ENCODE data around the gene SVEP1. TPM values are rescaled to one million over a fixed set of nuclear protein-coding genes. Genes with fewer than 3 reads are reported as not detected.

The SVEP1 gene
- total RNA-seq, 2 experiments from 2014 or later: not detected

- Histone ChIP-seq H3K9me2 (ENCODE audit: insufficient read depth, low read length) (no peaks in the 10 kb centered on the region), H3K4me2 (ENCODE audit: low read length) (no peak overlapping the region), H4K20me1 (ENCODE audit: insufficient read depth, low read length) (no peaks in the 10 kb centered on the region), H3K9me3 (ENCODE audit: low read length) (no peaks in the 10 kb centered on the region), H3K4me1 (ENCODE audit: insufficient read depth, low read length, poor library complexity, severe bottlenecking) (peaks cover 6% of the 10 kb centered on the region), H3K27ac (ENCODE audit: low read depth, low read length, poor library complexity, severe bottlenecking) (no peak overlapping the region), H3K36me3 (ENCODE audit: insufficient read depth, low read length) (no peaks in the 10 kb centered on the region), H3K4me3 (ENCODE audit: low read depth, low read length, poor library complexity, severe bottlenecking) (no peak overlapping the region), H2AFZ (ENCODE audit: low read length) (no peak overlapping the region), H3K79me2 (ENCODE audit: insufficient read depth, low read depth, low read length) (no peaks in the 10 kb centered on the region)
- intact Hi-C loops (cut with micrococcal nuclease; ENCODE audit: unreplicated experiment): no loop called here
- DNase-seq (ENCODE audit: low spot score): no peak
- TF ChIP-seq EZH2phosphoT487 (IDR thresholded peaks at IDR 0.05; ENCODE audit: borderline replicate concordance, low read depth, low read length): no peak
- TF ChIP-seq CTCF (conservative IDR thresholded peaks at IDR 0.05; ENCODE audit: low read length): no peak
- CTCF ChIA-PET (ENCODE audit: unreplicated experiment): no interaction called here
- POLR2A ChIA-PET: interaction anchor here (0.6 to 2.4 kb wide), 2 partner anchors 11 to 25 kb away, joined by 3 to 15 read pairs; no protein-coding TSS in a partner anchor
- BruUV-seq (replicated peaks): no TSS peak
Observed at GRCh38 chr9:110317911-110318310, 261.6 kb downstream of the SVEP1 start.

GRCh38 chr9:110316261-110317075, 263.1 kb downstream of the SVEP1 start:
- H3K27ac ChIP-seq (ENCODE audit: low read depth, low read length, poor library complexity, severe bottlenecking): no peak overlapping the region
- no peaks in the 10 kb centered on the region for H4K20me1 ChIP-seq (ENCODE audit: insufficient read depth, low read length)
- peaks cover 6% of the 10 kb centered on the region for H3K4me1 ChIP-seq (ENCODE audit: insufficient read depth, low read length, poor library complexity, severe bottlenecking)
- H3K4me3 ChIP-seq (ENCODE audit: low read depth, low read length, poor library complexity, severe bottlenecking): peak overlapping the region; percentile 40
- H2AFZ ChIP-seq (ENCODE audit: low read length): peak overlapping the region; percentile 45; the same call in 1 of the 2 replicates
- intact Hi-C loops (cut with micrococcal nuclease; ENCODE audit: unreplicated experiment): no loop called here
- no peaks in the 10 kb centered on the region for H3K79me2 ChIP-seq (ENCODE audit: insufficient read depth, low read depth, low read length)
- H3K9me3 ChIP-seq (ENCODE audit: low read length): peaks cover 8% of the 10 kb centered on the region; the same call in 1 of the 2 replicates
- no peaks in the 10 kb centered on the region for H3K9me2 ChIP-seq (ENCODE audit: insufficient read depth, low read length)
- ChIA-PET CTCF (ENCODE audit: unreplicated experiment) (no interaction called here), POLR2A (interaction anchor here (0.5 to 2.4 kb wide), 7 partner anchors 10 to 169 kb away, joined by 3 to 15 read pairs (median 4); partner anchors contain the start of gene TXN)
- no peaks in the 10 kb centered on the region for H3K36me3 ChIP-seq (ENCODE audit: insufficient read depth, low read length)
- no TSS peak for BruUV-seq (replicated peaks)
- peak; percentile 41 for DNase-seq (ENCODE audit: low spot score)
- TF ChIP-seq CTCF (conservative IDR thresholded peaks at IDR 0.05; ENCODE audit: low read length) (no peak), EZH2phosphoT487 (IDR thresholded peaks at IDR 0.05; ENCODE audit: borderline replicate concordance, low read depth, low read length) (no peak)
- peak overlapping the region; percentile 57 for H3K4me2 ChIP-seq (ENCODE audit: low read length)

Small RNA genes within 50 kb of the gene (small RNA-seq; reads per million reads assigned to genes)
- not detected for gene RNU6-1039P

Other genes starting within 250 kb of the SVEP1 start
- gene TXNDC8, start 241.9 kb downstream of the SVEP1 start, total RNA-seq (2014; rRNA removed; shearing (Covaris generic)): not detected in 2 replicates
- not detected in 2 replicates for gene TXNDC8, start 241.9 kb downstream of the SVEP1 start, total RNA-seq (2022)
- not detected in 2 replicates for gene MUSK, start 89.0 kb upstream of the SVEP1 start, total RNA-seq (2014; rRNA removed; shearing (Covaris generic))
- not detected in 2 replicates for gene MUSK, start 89.0 kb upstream of the SVEP1 start, total RNA-seq (2022)